ENCODE results near the gene KCNH6. TPM values are rescaled to one million over a fixed set of nuclear protein-coding genes. Genes with fewer than 3 reads are reported as not detected.

The KCNH6 gene
- polyA plus RNA-seq, 3 donors = not detected

- TF ChIP-seq CTCF (IDR thresholded peaks at IDR 0.05) = no peak
- H3K4me1 Mint-ChIP-seq = no peaks in the 10 kb centered on the region
- WGBS (ENCODE audit: insufficient coverage) = 100% methylated on average over 2 of the region's 3 CpGs
These were observed 69.6 kb downstream of the KCNH6 start for GRCh38 chr17:63592797-63593196.

GRCh38 chr17:63595132-63595531, 72.0 kb downstream of the KCNH6 start:
- Histone ChIP-seq H3K27me3 (ENCODE audit: control insufficient read depth in 2 of 2, insufficient read depth in 2 of 2, low read length in 2 of 2) (no peaks in the 10 kb centered on the region), H3K27ac (ENCODE audit: low read depth in 1 of 2, low read length in 2 of 2) (no peak overlapping the region), H4K20me1 (ENCODE audit: insufficient read depth, low read length) (no peaks in the 10 kb centered on the region), H3K4me3 (replicated peaks in 1 of 3; ENCODE audit: low read depth in 2 of 3, low read length in 3 of 3) (no peak overlapping the region), H3K79me2 (ENCODE audit: insufficient read depth, low read length) (no peaks in the 10 kb centered on the region), H3K4me2 (replicated peaks; ENCODE audit: extremely low read depth, low read length, poor library complexity, severe bottlenecking) (no peak overlapping the region), H2AFZ (ENCODE audit: insufficient read depth, low read depth, low read length, poor library complexity, severe bottlenecking) (no peak overlapping the region), H3K4me1 (ENCODE audit: control insufficient read depth in 1 of 2, insufficient read depth in 2 of 2, low read length in 2 of 2) (peaks cover 2% of the 10 kb centered on the region in 2 donors), H3K9ac (ENCODE audit: insufficient read depth, low read length, poor library complexity, severe bottlenecking) (no peak overlapping the region), H3K36me3 (replicated peaks in 1 of 2; ENCODE audit: control insufficient read depth in 1 of 2, insufficient read depth in 2 of 2, low read length in 2 of 2) (peaks cover 32 to 47% of the 10 kb centered on the region in 2 donors), H3K9me3 (replicated peaks in 1 of 2; ENCODE audit: control insufficient read depth in 1 of 2, insufficient read depth in 1 of 2, low read length in 2 of 2) (no peaks in the 10 kb centered on the region)
- peaks cover 39 to 54% of the 10 kb centered on the region in 2 donors for H3K36me3 Mint-ChIP-seq
- WGBS (ENCODE audit: insufficient coverage) = 100% methylated on average over 1 of the region's 3 CpGs
- peaks cover 0 to 4% (median 0%) of the 10 kb centered on the region in 3 donors for H3K27me3 Mint-ChIP-seq (ENCODE audit: low read depth in 3 of 3)
- H3K27ac Mint-ChIP-seq = no peak overlapping the region
- TF ChIP-seq CTCF (IDR thresholded peaks at IDR 0.05) = no peak
- H3K4me1 Mint-ChIP-seq = peaks cover 2% of the 10 kb centered on the region
- intact Hi-C loops (cut with micrococcal nuclease) = no loop called here
- H3K4me3 Mint-ChIP-seq = no peak overlapping the region
- no peak for DNase-seq
- H3K9me3 Mint-ChIP-seq = no peaks in the 10 kb centered on the region

More at GRCh38 chr17:63592797-63593196, 69.6 kb downstream of the KCNH6 start:
- Histone ChIP-seq H3K27me3 (ENCODE audit: control insufficient read depth in 2 of 2, insufficient read depth in 2 of 2, low read length in 2 of 2) (no peaks in the 10 kb centered on the region), H3K9me3 (replicated peaks in 1 of 2; ENCODE audit: control insufficient read depth in 1 of 2, insufficient read depth in 1 of 2, low read length in 2 of 2) (no peaks in the 10 kb centered on the region), H3K36me3 (replicated peaks in 1 of 2; ENCODE audit: control insufficient read depth in 1 of 2, insufficient read depth in 2 of 2, low read length in 2 of 2) (peaks cover 55 to 71% of the 10 kb centered on the region in 2 donors), H3K4me3 (replicated peaks in 1 of 3; ENCODE audit: low read depth in 2 of 3, low read length in 3 of 3) (no peak overlapping the region), H3K27ac (ENCODE audit: low read depth in 1 of 2, low read length in 2 of 2) (no peak overlapping the region), H3K79me2 (ENCODE audit: insufficient read depth, low read length) (no peaks in the 10 kb centered on the region), H3K4me1 (ENCODE audit: control insufficient read depth in 1 of 2, insufficient read depth in 2 of 2, low read length in 2 of 2) (no peaks in the 10 kb centered on the region), H3K4me2 (replicated peaks; ENCODE audit: extremely low read depth, low read length, poor library complexity, severe bottlenecking) (no peak overlapping the region), H4K20me1 (ENCODE audit: insufficient read depth, low read length) (no peaks in the 10 kb centered on the region), H3K9ac (ENCODE audit: insufficient read depth, low read length, poor library complexity, severe bottlenecking) (no peak overlapping the region), H2AFZ (ENCODE audit: insufficient read depth, low read depth, low read length, poor library complexity, severe bottlenecking) (no peak overlapping the region)
- H3K27ac Mint-ChIP-seq = peak overlapping the region in 3 of 7 donors; percentile 25 to 78 (median 27)
- H3K27me3 Mint-ChIP-seq (ENCODE audit: low read depth in 3 of 3) = peaks cover 0 to 6% (median 0%) of the 10 kb centered on the region in 3 donors
- no peaks in the 10 kb centered on the region for H3K9me3 Mint-ChIP-seq
- peaks cover 61 to 77% of the 10 kb centered on the region in 2 donors for H3K36me3 Mint-ChIP-seq
- intact Hi-C loops (cut with micrococcal nuclease) = no loop called here
- no peak for DNase-seq
- no peak overlapping the region for H3K4me3 Mint-ChIP-seq

Small RNAs within 50 kb of the gene (small RNA-seq; reads per million reads assigned to genes)
- not detected for gene RNU6-288P (ENCODE audit: insufficient read length, low read depth)

Other genes starting within 250 kb of the KCNH6 start
- gene CYB561, start 77.1 kb upstream of the KCNH6 start, polyA plus RNA-seq = 10 to 100 TPM in 1 of 3 donors, 1 to 10 TPM in 2; 5.2 to 11.8 (median 8.3) TPM
- gene ACE, start 46.3 kb upstream of the KCNH6 start, polyA plus RNA-seq = under 1 TPM in 1 of 3 donors, not detected in 2; 0.55 TPM
- 10 to 100 TPM; 41.9 to 89.4 (median 58.1) TPM for gene DCAF7, start 27.1 kb downstream of the KCNH6 start, polyA plus RNA-seq
- gene TACO1, start 77.5 kb downstream of the KCNH6 start, polyA plus RNA-seq = 10 to 100 TPM in 1 of 3 donors, 1 to 10 TPM in 2; 4.1 to 12.5 (median 9.5) TPM
- 100 to 1,000 TPM in 1 of 3 donors, 10 to 100 TPM in 2; 52.2 to 219 (median 63.6) TPM for gene MAP3K3, start 99.1 kb downstream of the KCNH6 start, polyA plus RNA-seq
- gene LIMD2, start 176.8 kb downstream of the KCNH6 start, polyA plus RNA-seq = 100 to 1,000 TPM; 315 to 631 (median 334) TPM
- 10 to 100 TPM; 12.5 to 51.9 (median 19.8) TPM for gene STRADA, start 218.4 kb downstream of the KCNH6 start, polyA plus RNA-seq

All from CD14-positive monocyte (primary cell).